ENCODE results near the gene TXNRD1.

- TF ChIP-seq TCF7L2 (IDR thresholded peaks at IDR 0.05; ENCODE audit: borderline replicate concordance, low read depth, low read length) (no peak), ZNF707 (tag by site-specific recombination; IDR thresholded peaks at IDR 0.05) (no peak), ZNF670 (tag by site-specific recombination; IDR thresholded peaks at IDR 0.05; ENCODE audit: low read depth) (no peak), ZNF76 (tag by site-specific recombination; IDR thresholded peaks at IDR 0.05; ENCODE audit: borderline replicate concordance, low read depth) (no peak), ZBTB11 (tag by site-specific recombination; conservative IDR thresholded peaks at IDR 0.05; ENCODE audit: low read depth) (no peak), ZBTB21 (tag by site-specific recombination; IDR thresholded peaks at IDR 0.05) (no peak), ZNF704 (tag by site-specific recombination; IDR thresholded peaks at IDR 0.05) (no peak), ZNF518A (tag by site-specific recombination; conservative IDR thresholded peaks at IDR 0.05; ENCODE audit: low read depth) (no peak), ZSCAN23 (tag by site-specific recombination; IDR thresholded peaks at IDR 0.05) (no peak), KLF1 (tag by site-specific recombination; IDR thresholded peaks at IDR 0.05) (no peak), ZNF223 (tag by site-specific recombination; IDR thresholded peaks at IDR 0.05) (no peak), PRDM1 (tag by site-specific recombination; IDR thresholded peaks at IDR 0.05) (no peak), ZNF341 (tag by site-specific recombination; IDR thresholded peaks at IDR 0.05; ENCODE audit: low read depth) (no peak)
- TF ChIP-seq, protein P1, sequence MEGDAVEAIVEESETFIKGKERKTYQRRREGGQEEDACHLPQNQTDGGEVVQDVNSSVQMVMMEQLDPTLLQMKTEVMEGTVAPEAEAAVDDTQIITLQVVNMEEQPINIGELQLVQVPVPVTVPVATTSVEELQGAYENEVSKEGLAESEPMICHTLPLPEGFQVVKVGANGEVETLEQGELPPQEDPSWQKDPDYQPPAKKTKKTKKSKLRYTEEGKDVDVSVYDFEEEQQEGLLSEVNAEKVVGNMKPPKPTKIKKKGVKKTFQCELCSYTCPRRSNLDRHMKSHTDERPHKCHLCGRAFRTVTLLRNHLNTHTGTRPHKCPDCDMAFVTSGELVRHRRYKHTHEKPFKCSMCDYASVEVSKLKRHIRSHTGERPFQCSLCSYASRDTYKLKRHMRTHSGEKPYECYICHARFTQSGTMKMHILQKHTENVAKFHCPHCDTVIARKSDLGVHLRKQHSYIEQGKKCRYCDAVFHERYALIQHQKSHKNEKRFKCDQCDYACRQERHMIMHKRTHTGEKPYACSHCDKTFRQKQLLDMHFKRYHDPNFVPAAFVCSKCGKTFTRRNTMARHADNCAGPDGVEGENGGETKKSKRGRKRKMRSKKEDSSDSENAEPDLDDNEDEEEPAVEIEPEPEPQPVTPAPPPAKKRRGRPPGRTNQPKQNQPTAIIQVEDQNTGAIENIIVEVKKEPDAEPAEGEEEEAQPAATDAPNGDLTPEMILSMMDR (tag by site-specific recombination; IDR thresholded peaks at IDR 0.05), result no peak
Measured at GRCh38 chr12:104354167-104354867, 138.7 kb downstream of the TXNRD1 start.
